PC-9 (cell line): ENCODE results near the gene RHOF. TPM values are rescaled to one million over a fixed set of nuclear protein-coding genes. Genes with fewer than 3 reads are reported as not detected.
"Not testable (repeated sequence)": the region's sequence is repeated elsewhere in the genome, so short reads cannot be mapped to it uniquely, and the experiment has no call there.

Experiments used
- BruUV-seq: library from RNA; stranded (reverse); fragments of 400-500 nt; replicated peaks from 2 replicates; lab custom pipeline; 2021; lab: Mats Ljungman, UMichigan
- CTCF ChIA-PET: fragments of 300-600 bp; sonication (Branson Sonifier 250); formaldehyde crosslinking; loops from one replicate; lab custom pipeline; 2022; ENCODE audit warnings: antibody characterized with exemption; lab: Charles Lee
- POLR2A ChIA-PET: fragments of 300-600 bp; sonication (Branson Sonifier 250); formaldehyde crosslinking; loops from one replicate; lab custom pipeline; 2022; ENCODE audit warnings: antibody characterized with exemption; ENCODE audit not compliant: unreplicated experiment; lab: Charles Lee
- DNase-seq, 2 experiments: peaks; one replicate each; pipeline versions ENCODE4 v3.0.0 to v3.0.0-alpha.2; 2015 to 2022; ENCODE audit warnings: mixed read lengths in 1 of 2
- H2AFZ ChIP-seq: fragments of 200-600 bp; sonication (generic); 2 replicates; pipeline ENCODE4 v1.8.1; 2017; ENCODE audit warnings: antibody characterized with exemption
- H3F3A ChIP-seq: fragments of 200-600 bp; sonication (generic); 2 replicates; pipeline ENCODE4 v1.8.1; 2017; ENCODE audit warnings: antibody characterized with exemption, mild to moderate bottlenecking, low read depth; ENCODE audit not compliant: insufficient read depth
- H3K27ac ChIP-seq: fragments of 200-600 bp; sonication (generic); 2 replicates; pipeline ENCODE4 v1.6.1; 2016; ENCODE audit warnings: mixed run types
- H3K27me3 ChIP-seq: fragments of 200-600 bp; sonication (generic); 2 replicates; pipeline ENCODE4 v1.6.1; 2016; ENCODE audit warnings: low read depth, mixed run types; ENCODE audit not compliant: insufficient read depth
- H3K36me3 ChIP-seq: fragments of 200-600 bp; sonication (generic); 2 replicates; pipeline ENCODE4 v1.6.1; 2016; ENCODE audit warnings: low read depth, mixed run types
- H3K4me1 ChIP-seq: fragments of 200-600 bp; sonication (generic); replicated peaks from 2 replicates; pipeline ENCODE4 v1.6.1; 2016; ENCODE audit warnings: mixed run types; ENCODE audit not compliant: insufficient read depth
- H3K4me2 ChIP-seq: fragments of 200-600 bp; sonication (generic); 2 replicates; pipeline ENCODE4 v1.6.1; 2017; ENCODE audit warnings: mixed run types
- H3K4me3 ChIP-seq: fragments of 200-600 bp; sonication (generic); 2 replicates; pipeline ENCODE4 v1.6.1; 2016; ENCODE audit warnings: mixed run types
- H3K79me2 ChIP-seq: fragments of 200-600 bp; sonication (generic); 2 replicates; pipeline ENCODE4 v1.6.1; 2017; ENCODE audit warnings: low read depth, mixed run types
- H3K9me2 ChIP-seq: fragments of 200-600 bp; sonication (generic); 2 replicates; pipeline ENCODE4 v1.8.1; 2017; ENCODE audit warnings: mild to moderate bottlenecking; ENCODE audit not compliant: insufficient read depth
- H3K9me3 ChIP-seq: fragments of 200-600 bp; sonication (generic); 2 replicates; pipeline ENCODE4 v1.8.1; 2016; ENCODE audit warnings: low read depth; ENCODE audit not compliant: insufficient read depth
- H4K20me1 ChIP-seq: fragments of 200-600 bp; sonication (generic); 2 replicates; pipeline ENCODE4 v1.8.1; 2017; ENCODE audit not compliant: insufficient read depth
- CTCF ChIP-seq: fragments of 200-600 bp; sonication (generic); conservative IDR thresholded peaks from 2 replicates; pipeline ENCODE4 v1.6.1; 2017; ENCODE audit warnings: mixed run types, antibody characterized with exemption, mild to moderate bottlenecking, moderate library complexity
- EZH2 ChIP-seq: fragments of 200-600 bp; sonication (generic); IDR thresholded peaks from 2 replicates; pipeline ENCODE4 v1.8.0; 2017; ENCODE audit warnings: antibody characterized with exemption, low read depth
- intact Hi-C: fragments of 100-400 bp; cut with micrococcal nuclease; formaldehyde crosslinking; loops from one replicate; pipeline ENCODE4 v1.10.0; 2022; ENCODE audit not compliant: unreplicated experiment
- total RNA-seq: library from RNA; stranded (reverse); gene quantifications from 2 replicates; pipeline ENCODE4 v1.2.3, GENCODE V29; 2021

RHOF gene
- total RNA-seq, 1 experiment from 2014 or later: 179 TPM

GRCh38 chr12:121764808-121765207, 28.7 kb downstream of the RHOF start:
- Histone ChIP-seq H3K27me3 (no peaks in the 10 kb centered on the region), H3K9me3 (no peaks in the 10 kb centered on the region), H3K79me2 (no peaks in the 10 kb centered on the region), H3K4me1 (peaks cover 5% of the 10 kb centered on the region; the same call in 1 of the 2 replicates), H3K36me3 (no peaks in the 10 kb centered on the region), H4K20me1 (no peaks in the 10 kb centered on the region), H3K4me2 (no peak overlapping the region), H3K27ac (no peak overlapping the region), H3F3A (no peaks in the 10 kb centered on the region), H3K4me3 (no peak overlapping the region), H3K9me2 (no peaks in the 10 kb centered on the region), H2AFZ (no peak overlapping the region)
- CTCF ChIA-PET: interaction anchor here (1.2 kb wide), 1 partner anchor 30 kb away, joined by 4 read pairs; no protein-coding TSS in a partner anchor
- no TSS peak for BruUV-seq
- intact Hi-C loops: no loop called here
- TF ChIP-seq EZH2 (no peak), CTCF (no peak)
- POLR2A ChIA-PET: interaction anchor here (0.6 kb wide), 2 partner anchors 17 to 23 kb away, joined by 3 to 23 read pairs; no protein-coding TSS in a partner anchor
- DNase-seq: no peak

GRCh38 chr12:121762269-121762668, 31.2 kb downstream of the RHOF start:
- intact Hi-C loops: no loop called here
- Histone ChIP-seq H3K27me3 (no peaks in the 10 kb centered on the region), H3K36me3 (no peaks in the 10 kb centered on the region), H4K20me1 (no peaks in the 10 kb centered on the region), H3K4me2 (no peak overlapping the region), H3K27ac (no peak overlapping the region), H3K4me1 (peaks cover 5% of the 10 kb centered on the region; the same call in 1 of the 2 replicates), H3K9me3 (no peaks in the 10 kb centered on the region), H2AFZ (no peak overlapping the region), H3K79me2 (no peaks in the 10 kb centered on the region), H3K9me2 (no peaks in the 10 kb centered on the region), H3K4me3 (no peak overlapping the region), H3F3A (no peaks in the 10 kb centered on the region)
- ChIA-PET CTCF (no interaction called here), POLR2A (no interaction called here)
- no peak for TF ChIP-seq CTCF
- TF ChIP-seq EZH2: no peak
- DNase-seq: no peak
- no TSS peak for BruUV-seq

- H2AFZ ChIP-seq, H3K27ac ChIP-seq, H3K4me2 ChIP-seq, H3K4me3 ChIP-seq, H3K36me3 ChIP-seq, H3K79me2 ChIP-seq, BruUV-seq, H4K20me1 ChIP-seq, POLR2A ChIA-PET, H3K9me3 ChIP-seq, CTCF ChIA-PET, H3K27me3 ChIP-seq, H3K4me1 ChIP-seq, intact Hi-C loops, H3K9me2 ChIP-seq, H3F3A ChIP-seq, DNase-seq: not testable (repeated sequence)
Observed at GRCh38 chr12:121758536-121758935, 35.0 kb downstream of the RHOF start.

- POLR2A ChIA-PET: no interaction called here
- intact Hi-C loops: no loop called here
- no peak overlapping the region for H2AFZ ChIP-seq
- TF ChIP-seq EZH2 (no peak), CTCF (no peak)
- H3K4me3 ChIP-seq: no peak overlapping the region
- no peak for DNase-seq
- no peaks in the 10 kb centered on the region for H3K79me2 ChIP-seq
- H3K4me1 ChIP-seq: no peaks in the 10 kb centered on the region
- BruUV-seq: no TSS peak
- no peak overlapping the region for H3K27ac ChIP-seq
- CTCF ChIA-PET: no interaction called here
- no peak overlapping the region for H3K4me2 ChIP-seq
- H3F3A ChIP-seq: no peaks in the 10 kb centered on the region
- H3K27me3 ChIP-seq: no peaks in the 10 kb centered on the region
- no peaks in the 10 kb centered on the region for H3K9me2 ChIP-seq
- H3K36me3 ChIP-seq: no peaks in the 10 kb centered on the region
- no peaks in the 10 kb centered on the region for H3K9me3 ChIP-seq
- no peaks in the 10 kb centered on the region for H4K20me1 ChIP-seq
Observed at GRCh38 chr12:121755591-121755990, 37.9 kb downstream of the RHOF start.
